Measurements from ENCODE around the gene GPRIN3. TPM values are rescaled to one million over a fixed set of nuclear protein-coding genes. Genes with fewer than 3 reads are reported as not detected.

The GPRIN3 gene
- total and polyA plus RNA-seq, 2 donors (not counting 3 experiments of a cell fraction or from before 2014, with no cell fraction given): 0.17 to 2.2 TPM

DNA sequence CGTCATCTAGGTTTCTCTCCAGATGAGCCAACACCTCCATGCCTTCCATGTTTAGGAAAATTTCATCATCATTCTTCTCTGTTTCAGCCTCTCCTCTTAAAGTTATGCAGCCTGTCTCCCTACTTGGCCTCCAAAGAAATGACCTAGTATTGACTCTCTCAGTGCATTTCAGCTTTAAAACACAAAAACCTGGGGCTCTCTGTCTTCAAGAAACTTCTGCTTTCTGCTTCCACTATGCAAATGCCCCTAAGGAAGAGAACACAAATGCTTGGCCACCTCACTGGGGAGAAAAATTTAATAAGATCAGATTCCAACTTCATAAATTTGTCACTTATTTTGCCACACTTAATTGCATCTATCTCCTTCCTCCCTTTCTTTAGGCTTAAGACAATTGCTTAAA is 93.3 kb downstream of the GPRIN3 start:
- no peak for TF ChIP-seq MAX (IDR thresholded peaks at IDR 0.05; ENCODE audit: insufficient read depth, insufficient read length)
- TF ChIP-seq POLR2AphosphoS5 (IDR thresholded peaks at IDR 0.05; ENCODE audit: insufficient read depth, low read depth, low read length): no peak
- TF ChIP-seq CTCF (IDR thresholded peaks at IDR 0.05; ENCODE audit: extremely low read depth in 1 of 2, insufficient read depth in 1 of 2, low read depth in 1 of 2, low read length in 2 of 2): no peak
- TF ChIP-seq JUN (IDR thresholded peaks at IDR 0.05; ENCODE audit: borderline replicate concordance, insufficient read depth, insufficient read length, low read depth): no peak
- TF ChIP-seq GATA2 (IDR thresholded peaks at IDR 0.05; ENCODE audit: insufficient read depth, insufficient read length, low read depth, low read length): no peak
- TF ChIP-seq FOS (IDR thresholded peaks at IDR 0.05; ENCODE audit: borderline replicate concordance, insufficient read depth, low read length): no peak
- TF ChIP-seq EZH2 (IDR thresholded peaks at IDR 0.05; ENCODE audit: borderline replicate concordance, low read depth, low read length, severe bottlenecking): no peak
- TF ChIP-seq POLR2A (IDR thresholded peaks at IDR 0.05; ENCODE audit: low read depth, low read length): no peak
- TF ChIP-seq MYC (IDR thresholded peaks at IDR 0.05; ENCODE audit: low read depth, low read length): no peak
- Histone ChIP-seq H4K20me1 (replicated peaks; ENCODE audit: control insufficient read depth, extremely low read depth, insufficient read depth, low read length) (no peaks in the 10 kb centered on the region), H3K4me2 (ENCODE audit: insufficient read depth, low read length) (no peak overlapping the region), H3K27me3 (ENCODE audit: control insufficient read depth in 2 of 2, insufficient read depth in 2 of 2, low read length in 2 of 2) (peaks cover 14 to 18% of the 10 kb centered on the region in 2 experiments), H3K79me2 (ENCODE audit: control insufficient read depth, insufficient read depth, low read length) (no peaks in the 10 kb centered on the region), H2AFZ (ENCODE audit: low read depth, low read length) (no peak overlapping the region), H3K4me3 (replicated peaks in 1 of 3; ENCODE audit: insufficient read depth in 1 of 3, low read depth in 1 of 3, low read length in 3 of 3) (no peak overlapping the region), H3K4me1 (ENCODE audit: control insufficient read depth, extremely low read depth, insufficient read depth, low read length) (no peaks in the 10 kb centered on the region), H3K36me3 (ENCODE audit: control insufficient read depth in 2 of 2, extremely low read depth in 1 of 2, insufficient read depth in 2 of 2, low read length in 2 of 2) (no peaks in the 10 kb centered on the region), H3K9ac (replicated peaks; ENCODE audit: extremely low read depth, insufficient read depth, low read length) (no peak overlapping the region), H3K9me1 (replicated peaks; ENCODE audit: control insufficient read depth, extremely low read depth, insufficient read depth, low read length) (no peaks in the 10 kb centered on the region), H3K9me3 (replicated peaks; ENCODE audit: control insufficient read depth, insufficient read depth, low read length) (no peaks in the 10 kb centered on the region), H3K27ac (ENCODE audit: insufficient read depth, low read depth, low read length) (no peak overlapping the region)
- no peak for DNase-seq (ENCODE audit: low read depth, low spot score)
- dilution Hi-C loops (cut with MboI; ENCODE audit: extremely low pct_ligation_motif_present, low sequenced_read_pairs): no loop called here
- BruUV-seq (replicated peaks): no TSS peak
- FAIRE-seq: no peak
- ChIA-PET POLR2A (no interaction called here), CTCF (no interaction called here)
- intact Hi-C loops (cut with micrococcal nuclease): no loop called here
